Measurements from ENCODE around the gene OR4D5.

DNA sequence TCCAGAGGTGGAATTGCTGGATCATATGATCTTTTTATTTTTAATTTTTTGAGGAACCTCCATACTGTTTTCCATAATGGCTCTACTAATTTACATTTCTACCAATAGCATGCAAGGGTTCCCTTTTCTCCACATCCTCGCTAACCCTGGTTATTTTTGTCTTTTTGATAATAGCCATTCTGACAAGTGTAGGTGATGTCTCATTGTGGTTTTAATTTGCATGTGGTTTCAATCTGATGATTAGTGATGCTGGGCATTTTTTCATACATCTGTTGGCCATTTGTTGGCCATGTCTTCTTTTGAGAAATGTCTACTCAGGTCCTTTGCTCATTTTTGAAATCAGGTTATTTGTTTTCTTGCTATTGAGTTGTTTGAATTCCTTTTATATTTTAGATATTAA lies 15.4 kb upstream of the OR4D5 start:
- TF ChIP-seq, protein P1, sequence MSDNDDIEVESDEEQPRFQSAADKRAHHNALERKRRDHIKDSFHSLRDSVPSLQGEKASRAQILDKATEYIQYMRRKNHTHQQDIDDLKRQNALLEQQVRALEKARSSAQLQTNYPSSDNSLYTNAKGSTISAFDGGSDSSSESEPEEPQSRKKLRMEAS (IDR thresholded peaks at IDR 0.05; ENCODE audit: low read depth, low read length), result no peak
- no peak for TF ChIP-seq CTCF (IDR thresholded peaks at IDR 0.05; ENCODE audit: low read depth, low read length)

Data from NB4 (cell line).